Endometrium (tissue), 2 donors: ENCODE results near the gene RTL10.
"Not testable (repeated sequence)": the region's sequence is repeated elsewhere in the genome, so short reads cannot be mapped to it uniquely, and the experiment has no call there.

Source experiments
- FAIRE-seq: peaks from 2 replicates; lab custom pipeline; 2012; peaks lifted over from hg19 to GRCh38; lab: Jason Lieb, UNC
- donor health status: control.
- donor health status: control.

RTL10 gene

GRCh38 chr22:19843107-19843856, 11.4 kb downstream of the RTL10 start:
- no peak for FAIRE-seq

GRCh38 chr22:19842393-19843106, 12.1 kb downstream of the RTL10 start:
- no peak for FAIRE-seq

GRCh38 chr22:19841641-19842392, 12.9 kb downstream of the RTL10 start:
- FAIRE-seq = no peak

GRCh38 chr22:19840955-19841640, 13.6 kb downstream of the RTL10 start:
- FAIRE-seq = no peak

GRCh38 chr22:19840059-19840458, 14.6 kb downstream of the RTL10 start:
- no peak for FAIRE-seq

- FAIRE-seq = no peak
These were observed 16.8 kb downstream of the RTL10 start for GRCh38 chr22:19837915-19838314.

GRCh38 chr22:19836512-19836911, 18.2 kb downstream of the RTL10 start:
- FAIRE-seq = no peak

- no peak for FAIRE-seq
These were observed 20.1 kb downstream of the RTL10 start for GRCh38 chr22:19834599-19834998.

- not testable (repeated sequence) for FAIRE-seq
These were observed 21.3 kb downstream of the RTL10 start for GRCh38 chr22:19833327-19833726.

GRCh38 chr22:19832476-19833108, 22.1 kb downstream of the RTL10 start:
- no peak for FAIRE-seq

- not testable (repeated sequence) for FAIRE-seq
These were observed 22.7 kb downstream of the RTL10 start for GRCh38 chr22:19831979-19832378.

- FAIRE-seq = no peak
These were observed 23.7 kb downstream of the RTL10 start for GRCh38 chr22:19831016-19831415.

GRCh38 chr22:19828035-19828401, 26.7 kb downstream of the RTL10 start:
- FAIRE-seq = no peak

GRCh38 chr22:19827341-19828034, 27.2 kb downstream of the RTL10 start:
- FAIRE-seq = no peak

GRCh38 chr22:19826619-19826950, 28.1 kb downstream of the RTL10 start:
- no peak for FAIRE-seq

- no peak for FAIRE-seq
These were observed 28.6 kb downstream of the RTL10 start for GRCh38 chr22:19825904-19826618.

GRCh38 chr22:19824926-19825339, 29.7 kb downstream of the RTL10 start:
- no peak for FAIRE-seq

GRCh38 chr22:19824212-19824925, 30.3 kb downstream of the RTL10 start:
- FAIRE-seq = no peak

GRCh38 chr22:19823902-19824211, 30.8 kb downstream of the RTL10 start:
- no peak for FAIRE-seq

GRCh38 chr22:19823191-19823901, 31.3 kb downstream of the RTL10 start:
- FAIRE-seq = no peak
